A549 (cell line): Measurements from ENCODE around the gene ARHGAP26.

Experiments used
- CTCF ChIP-seq: fragments of >200 bp; sonication (Bioruptor Twin); formaldehyde crosslinking; IDR thresholded peaks from 3 replicates; pipeline ENCODE4 v1.5.1; 2016
- EP300 ChIP-seq, 2 experiments: fragments of >200 bp; sonication (Bioruptor Twin); formaldehyde crosslinking; IDR thresholded peaks; 2 replicates in 1 of 2; 3 replicates in 1 of 2; pipeline ENCODE4 v1.6.1; 2016 to 2017
- FOSL2 ChIP-seq, 2 experiments: fragments of 450-650 bp in 1 of 2; fragments of >200 bp in 1 of 2; sonication (Bioruptor Twin) in 1 of 2; formaldehyde crosslinking; IDR thresholded peaks; 2 replicates each; pipeline versions ENCODE4 v1.5.0 to v1.6.1; 2016 to 2020; ENCODE audit warnings: mild to moderate bottlenecking in 1 of 2, moderate library complexity in 1 of 2
- POLR2A ChIP-seq: IDR thresholded peaks from 2 replicates; pipeline ENCODE4 v1.6.1; 2012; ENCODE audit warnings: mild to moderate bottlenecking, low read length

GRCh38 chr5:143061161-143061945 is 291.2 kb downstream of the ARHGAP26 start:
- no peak for TF ChIP-seq POLR2A
- no peak for TF ChIP-seq CTCF
- TF ChIP-seq EP300 (IDR thresholded peaks at IDR 0.05): no peak
- no peak for TF ChIP-seq FOSL2 (IDR thresholded peaks at IDR 0.05)
- TF ChIP-seq FOSL2 (CRISPR knock-in tag; IDR thresholded peaks at IDR 0.05): peak; percentile 54
